NT2/D1 (cell line): Measurements from ENCODE around the gene SCN5A.

Experiments
- DNase-seq: peaks from one replicate; pipeline ENCODE4 v3.0.0-alpha.2; 2011; ENCODE audit warnings: low read depth, low spot score
- H3K27me3 ChIP-seq: 2 replicates; pipeline ENCODE4 v1.6.0; 2011; ENCODE audit warnings: mild to moderate bottlenecking; ENCODE audit not compliant: insufficient read length, insufficient read depth
- H3K36me3 ChIP-seq: 2 replicates; pipeline ENCODE4 v1.6.1; 2011; ENCODE audit warnings: mild to moderate bottlenecking, low read length, mixed read lengths; ENCODE audit not compliant: insufficient read depth, insufficient read length
- H3K4me1 ChIP-seq: 2 replicates; pipeline ENCODE4 v1.5.1; 2011; ENCODE audit not compliant: insufficient read depth, insufficient read length
- H3K4me3 ChIP-seq: 2 replicates; pipeline ENCODE4 v1.5.1; 2011; ENCODE audit warnings: low read depth; ENCODE audit not compliant: insufficient read length
- H3K9ac ChIP-seq: 2 replicates; pipeline ENCODE4 v1.6.0; 2011; ENCODE audit warnings: low read depth; ENCODE audit not compliant: insufficient read length
- H3K9me3 ChIP-seq: 2 replicates; pipeline ENCODE4 v1.5.1; 2011; ENCODE audit warnings: mild to moderate bottlenecking, low read length; ENCODE audit not compliant: insufficient read depth
- SUZ12 ChIP-seq: IDR thresholded peaks from 2 replicates; pipeline ENCODE4 v1.6.1; 2011; ENCODE audit not compliant: insufficient read length, insufficient read depth; ENCODE audit errors: extremely low read depth
- YY1 ChIP-seq: IDR thresholded peaks from 2 replicates; pipeline ENCODE4 v1.6.1; 2011; ENCODE audit not compliant: insufficient read length, insufficient read depth
- ZNF274 ChIP-seq: IDR thresholded peaks from 2 replicates; pipeline ENCODE4 v1.6.1; 2011; ENCODE audit warnings: mild to moderate bottlenecking, low read depth, low read length

The SCN5A gene

DNA sequence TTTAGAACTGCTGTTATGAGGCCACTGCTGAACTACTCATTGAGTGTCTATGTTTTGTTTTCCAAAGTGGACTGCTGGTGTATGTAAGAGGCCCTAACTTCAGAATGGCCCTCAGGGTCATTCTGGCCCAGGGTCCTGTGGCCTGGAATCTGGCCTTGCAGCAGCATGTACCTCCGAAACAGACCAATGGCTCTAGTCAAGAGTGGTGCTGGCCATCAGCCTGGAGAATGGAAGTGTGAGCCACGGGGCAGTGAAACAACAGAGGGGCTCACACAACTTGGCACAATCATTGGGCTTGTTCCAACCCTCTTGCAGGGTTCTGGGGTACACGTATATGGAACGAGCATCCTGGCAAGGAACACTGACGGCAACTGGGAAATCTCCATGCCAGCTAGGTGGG lies 40.5 kb downstream of the SCN5A start:
- Histone ChIP-seq H3K36me3 (peaks cover 7% of the 10 kb centered on the region), H3K4me1 (no peaks in the 10 kb centered on the region), H3K27me3 (no peaks in the 10 kb centered on the region), H3K4me3 (no peak overlapping the region), H3K9ac (no peak overlapping the region), H3K9me3 (no peaks in the 10 kb centered on the region)
- DNase-seq: no peak
- TF ChIP-seq SUZ12 (no peak), YY1 (no peak), ZNF274 (no peak)

DNA sequence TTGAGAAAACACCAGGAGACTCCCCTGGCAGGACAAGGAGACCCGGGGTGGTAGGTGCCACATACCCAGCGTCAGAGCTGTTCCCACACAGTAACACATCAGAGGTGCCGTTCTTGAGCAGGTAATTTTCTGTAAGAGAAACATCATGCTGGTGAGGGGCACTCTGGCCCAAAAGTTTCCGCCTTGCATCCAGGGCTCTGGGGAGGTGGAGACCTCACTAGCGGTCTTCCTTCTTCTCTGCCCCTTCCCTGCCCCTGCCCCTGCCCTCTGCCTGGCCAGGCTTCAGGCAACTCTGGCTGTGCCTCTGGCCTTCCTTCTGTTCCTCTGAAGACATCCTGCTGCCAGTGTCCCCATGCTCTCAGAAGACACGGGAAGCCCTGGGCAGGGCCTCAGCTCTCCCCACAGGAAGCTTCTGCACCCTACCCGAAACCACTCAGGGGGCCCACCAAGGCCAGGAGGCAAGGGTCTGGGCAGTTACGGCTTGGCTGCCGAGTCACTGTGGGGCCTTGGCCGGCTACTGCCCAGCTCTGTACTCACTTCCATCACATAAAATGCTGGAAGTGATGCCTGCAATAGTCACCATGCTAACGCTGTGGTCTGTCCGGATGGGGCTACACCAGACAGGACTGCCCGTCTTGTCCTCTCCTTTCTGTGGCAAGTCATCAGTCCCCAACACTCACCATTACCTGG lies 41.3 kb downstream of the SCN5A start:
- no peak for TF ChIP-seq YY1
- no peak for TF ChIP-seq ZNF274
- TF ChIP-seq SUZ12: no peak
- H3K27me3 ChIP-seq: no peaks in the 10 kb centered on the region
- H3K4me1 ChIP-seq: no peaks in the 10 kb centered on the region

DNA sequence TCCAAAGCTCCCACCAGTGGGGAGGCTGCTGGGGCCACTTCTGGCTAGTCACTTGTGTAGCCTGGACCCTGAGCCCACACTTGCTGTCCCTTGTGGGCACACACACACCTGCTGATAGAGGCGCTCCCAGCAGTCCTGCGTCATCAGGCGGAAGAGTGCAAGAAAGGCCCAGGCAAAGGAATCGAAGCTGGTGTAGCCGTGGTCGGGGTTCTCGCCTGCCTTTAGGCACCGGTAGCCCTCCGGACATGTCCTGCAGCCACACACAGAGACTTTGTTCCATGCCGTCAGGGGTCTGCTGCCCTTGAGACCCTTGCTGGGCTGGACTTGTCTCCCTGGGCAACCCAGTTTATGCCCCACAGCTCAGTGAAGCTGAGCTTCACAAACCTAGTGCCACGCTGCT lies 42.9 kb downstream of the SCN5A start:
- TF ChIP-seq SUZ12 (no peak), YY1 (no peak), ZNF274 (no peak)
- no peaks in the 10 kb centered on the region for H3K9me3 ChIP-seq
- H3K4me1 ChIP-seq: peaks cover 4% of the 10 kb centered on the region
- DNase-seq: no peak
- no peak overlapping the region for H3K9ac ChIP-seq
- H3K27me3 ChIP-seq: no peaks in the 10 kb centered on the region
- peaks cover 22% of the 10 kb centered on the region for H3K36me3 ChIP-seq
- no peak overlapping the region for H3K4me3 ChIP-seq

More for the DNA sequence above, 41.3 kb downstream of the SCN5A start:
- no peak for DNase-seq
- Histone ChIP-seq H3K36me3 (peaks cover 15% of the 10 kb centered on the region), H3K4me3 (no peak overlapping the region), H3K9ac (no peak overlapping the region), H3K9me3 (no peaks in the 10 kb centered on the region)

DNA sequence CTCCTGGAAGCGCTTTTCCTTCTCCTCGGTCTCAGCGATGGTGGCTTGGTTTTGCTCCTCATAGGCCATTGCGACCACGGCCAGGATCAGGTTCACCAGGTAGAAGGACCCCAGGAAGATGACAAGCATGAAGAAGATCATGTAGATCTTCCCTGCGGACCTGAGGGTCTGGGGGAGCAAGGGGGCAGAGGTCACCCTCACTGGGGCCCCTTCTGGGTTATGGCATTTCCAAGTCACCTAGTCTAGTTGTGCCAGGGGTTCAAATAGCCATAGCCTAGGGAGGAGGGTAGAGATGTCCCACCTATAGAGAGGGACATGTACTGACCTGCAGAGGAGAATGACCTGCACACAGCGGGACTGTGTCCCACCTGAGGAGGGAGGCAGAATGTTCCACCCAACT lies 43.5 kb downstream of the SCN5A start:
- Histone ChIP-seq H3K27me3 (no peaks in the 10 kb centered on the region), H3K4me3 (no peak overlapping the region), H3K36me3 (peaks cover 22% of the 10 kb centered on the region), H3K9ac (no peak overlapping the region), H3K4me1 (peaks cover 4% of the 10 kb centered on the region), H3K9me3 (peaks cover 4% of the 10 kb centered on the region; the same call in 1 of the 2 replicates)
- TF ChIP-seq SUZ12: no peak
- TF ChIP-seq YY1: no peak
- TF ChIP-seq ZNF274: no peak
- DNase-seq: no peak

DNA sequence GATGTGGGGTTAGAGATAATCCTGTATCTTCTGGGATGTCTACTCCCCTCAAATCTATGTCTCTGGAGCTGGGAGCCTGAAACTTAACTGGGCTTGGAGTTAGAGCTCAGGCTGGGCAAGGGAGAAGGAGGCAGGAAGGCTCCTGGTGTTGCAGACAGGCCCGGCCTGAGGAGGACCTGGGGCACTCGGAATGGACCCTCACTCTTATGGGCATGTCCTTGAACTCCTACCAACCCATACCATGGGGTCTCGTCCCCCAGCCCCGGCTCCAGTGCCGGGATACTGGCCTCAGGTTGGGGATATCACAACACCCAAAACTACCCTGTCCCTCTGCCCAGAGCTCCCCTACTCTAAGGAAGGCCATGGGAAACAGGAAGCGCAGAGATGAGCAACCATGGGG lies 45.2 kb downstream of the SCN5A start:
- H3K9ac ChIP-seq: no peak overlapping the region
- peaks cover 22% of the 10 kb centered on the region for H3K36me3 ChIP-seq
- no peak for DNase-seq
- TF ChIP-seq SUZ12 (no peak), YY1 (no peak), ZNF274 (no peak)
- no peaks in the 10 kb centered on the region for H3K27me3 ChIP-seq
- H3K9me3 ChIP-seq: peaks cover 9% of the 10 kb centered on the region; the same call in 1 of the 2 replicates
- H3K4me1 ChIP-seq: peaks cover 4% of the 10 kb centered on the region
- H3K4me3 ChIP-seq: no peak overlapping the region

DNA sequence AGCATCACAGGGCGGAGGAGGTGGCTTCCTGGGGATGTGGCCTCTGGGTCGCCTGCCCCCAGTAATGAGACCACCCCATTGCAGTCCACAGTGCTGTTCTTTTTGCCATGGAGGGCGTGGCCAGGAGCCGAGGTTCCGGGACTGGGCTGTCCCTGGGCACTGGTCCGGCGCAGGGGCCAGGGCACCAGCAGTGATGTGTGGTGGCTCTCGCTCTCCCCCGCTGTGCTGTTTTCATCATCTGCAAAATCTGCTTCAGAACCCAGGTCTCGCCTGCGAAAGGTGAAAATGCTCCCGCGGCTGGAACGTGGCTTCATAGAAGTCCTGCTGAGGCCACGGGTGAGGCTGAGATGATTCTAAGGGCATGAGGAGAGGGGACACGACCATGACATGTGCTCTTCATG lies 45.8 kb downstream of the SCN5A start:
- Histone ChIP-seq H3K36me3 (peaks cover 25% of the 10 kb centered on the region), H3K9ac (no peak overlapping the region), H3K4me3 (no peak overlapping the region), H3K9me3 (peaks cover 9% of the 10 kb centered on the region; the same call in 1 of the 2 replicates), H3K27me3 (no peaks in the 10 kb centered on the region), H3K4me1 (peaks cover 4% of the 10 kb centered on the region)
- no peak for DNase-seq
- TF ChIP-seq SUZ12 (no peak), YY1 (no peak), ZNF274 (no peak)

DNA sequence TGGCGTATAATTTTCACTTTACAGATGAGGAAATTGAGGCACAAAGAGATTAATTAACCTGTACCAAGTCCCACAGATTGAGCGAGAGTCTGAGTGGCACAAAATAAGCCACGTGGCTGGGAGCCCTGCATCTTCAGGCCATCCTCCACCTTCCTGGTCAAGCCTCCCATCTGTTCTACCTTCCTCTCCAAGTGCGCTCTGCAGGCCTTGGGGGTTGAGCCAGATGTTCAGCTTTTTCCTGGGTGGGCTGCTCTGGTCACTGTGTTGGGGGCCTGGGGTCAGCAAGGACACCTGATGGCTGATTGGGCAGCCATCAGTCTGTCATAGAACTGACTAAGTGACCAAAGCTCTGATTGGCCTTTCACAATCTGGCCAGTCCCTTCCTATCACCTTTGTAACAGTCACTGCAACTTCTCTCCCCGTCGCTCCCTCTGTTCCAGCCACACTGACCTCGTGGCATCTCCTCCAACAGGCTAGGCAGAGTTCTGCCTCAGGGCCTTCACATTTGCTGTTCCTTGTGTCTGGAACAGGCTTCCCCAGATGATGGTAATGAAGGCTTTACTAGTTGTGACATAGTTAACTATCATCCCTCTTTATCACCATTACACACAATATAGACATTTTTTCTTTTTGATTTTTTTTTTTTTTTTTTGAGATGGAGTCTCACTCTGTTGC lies 46.8 kb downstream of the SCN5A start:
- Histone ChIP-seq H3K9ac (no peak overlapping the region), H3K36me3 (peaks cover 31% of the 10 kb centered on the region), H3K27me3 (no peaks in the 10 kb centered on the region), H3K4me3 (no peak overlapping the region), H3K4me1 (peaks cover 4% of the 10 kb centered on the region), H3K9me3 (peaks cover 9% of the 10 kb centered on the region; the same call in 1 of the 2 replicates)
- no peak for TF ChIP-seq ZNF274
- no peak for TF ChIP-seq SUZ12
- no peak for TF ChIP-seq YY1
- no peak for DNase-seq
